Rectal smooth muscle tissue (tissue), 1 donor: ENCODE measurements around the gene PFKFB3.

Experiments used
- H3K27ac ChIP-seq: one replicate; pipeline ENCODE4 v1.7.0; 2013; ENCODE audit warnings: low read depth, low read length, inconsistent platforms
- H3K27me3 ChIP-seq: one replicate; pipeline ENCODE4 v1.7.0; 2013; ENCODE audit warnings: low read length; ENCODE audit not compliant: control insufficient read depth, insufficient read depth
- H3K36me3 ChIP-seq: one replicate; pipeline ENCODE4 v1.7.0; 2013; ENCODE audit warnings: low read length; ENCODE audit not compliant: control insufficient read depth, insufficient read depth
- H3K4me1 ChIP-seq: one replicate; pipeline ENCODE4 v1.7.0; 2013; ENCODE audit warnings: low read length; ENCODE audit not compliant: control insufficient read depth, insufficient read depth
- H3K4me3 ChIP-seq: one replicate; pipeline ENCODE4 v1.7.0; 2013; ENCODE audit warnings: low read length
- H3K9ac ChIP-seq: one replicate; pipeline ENCODE4 v1.7.0; 2013; ENCODE audit warnings: low read length

Gene PFKFB3

GRCh38 chr10:6220418-6221191 lies 17.9 kb downstream of the PFKFB3 start:
- H3K9ac ChIP-seq: no peak overlapping the region
- peaks cover 52% of the 10 kb centered on the region for H3K36me3 ChIP-seq
- no peaks in the 10 kb centered on the region for H3K4me1 ChIP-seq
- no peak overlapping the region for H3K4me3 ChIP-seq
- H3K27ac ChIP-seq: no peak overlapping the region
- H3K27me3 ChIP-seq: no peaks in the 10 kb centered on the region

DNA sequence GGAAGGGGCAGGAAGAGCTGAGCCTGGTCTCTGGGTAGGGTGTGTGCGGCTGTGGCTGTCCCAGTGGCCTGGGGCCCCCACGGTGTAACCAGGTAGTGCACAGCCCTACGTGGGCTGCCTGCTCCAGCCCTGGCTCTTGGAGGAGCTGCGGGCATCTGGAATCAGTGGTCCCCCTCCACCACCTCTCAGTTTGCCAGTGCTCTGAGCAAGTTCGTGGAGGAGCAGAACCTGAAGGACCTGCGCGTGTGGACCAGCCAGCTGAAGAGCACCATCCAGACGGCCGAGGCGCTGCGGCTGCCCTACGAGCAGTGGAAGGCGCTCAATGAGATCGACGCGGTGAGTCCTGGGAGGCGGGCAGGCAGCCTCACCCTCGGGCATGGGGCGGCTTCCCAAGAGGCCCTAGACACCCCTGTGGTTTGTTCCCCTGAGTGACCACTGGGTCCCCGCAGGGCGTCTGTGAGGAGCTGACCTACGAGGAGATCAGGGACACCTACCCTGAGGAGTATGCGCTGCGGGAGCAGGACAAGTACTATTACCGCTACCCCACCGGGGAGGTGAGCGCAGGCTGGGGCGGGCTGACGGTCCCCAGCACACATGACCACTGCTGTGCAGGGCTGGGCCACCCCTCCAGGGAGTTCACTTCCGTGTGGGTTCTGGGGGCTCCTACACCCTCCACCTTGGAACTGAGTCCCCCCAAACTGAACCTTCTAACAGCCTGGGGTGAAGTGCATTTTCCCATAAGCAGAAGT lies 18.6 kb downstream of the PFKFB3 start:
- H3K9ac ChIP-seq: no peak overlapping the region
- H3K4me1 ChIP-seq: no peaks in the 10 kb centered on the region
- no peak overlapping the region for H3K27ac ChIP-seq
- H3K4me3 ChIP-seq: no peak overlapping the region
- H3K27me3 ChIP-seq: no peaks in the 10 kb centered on the region
- peaks cover 55% of the 10 kb centered on the region for H3K36me3 ChIP-seq

DNA sequence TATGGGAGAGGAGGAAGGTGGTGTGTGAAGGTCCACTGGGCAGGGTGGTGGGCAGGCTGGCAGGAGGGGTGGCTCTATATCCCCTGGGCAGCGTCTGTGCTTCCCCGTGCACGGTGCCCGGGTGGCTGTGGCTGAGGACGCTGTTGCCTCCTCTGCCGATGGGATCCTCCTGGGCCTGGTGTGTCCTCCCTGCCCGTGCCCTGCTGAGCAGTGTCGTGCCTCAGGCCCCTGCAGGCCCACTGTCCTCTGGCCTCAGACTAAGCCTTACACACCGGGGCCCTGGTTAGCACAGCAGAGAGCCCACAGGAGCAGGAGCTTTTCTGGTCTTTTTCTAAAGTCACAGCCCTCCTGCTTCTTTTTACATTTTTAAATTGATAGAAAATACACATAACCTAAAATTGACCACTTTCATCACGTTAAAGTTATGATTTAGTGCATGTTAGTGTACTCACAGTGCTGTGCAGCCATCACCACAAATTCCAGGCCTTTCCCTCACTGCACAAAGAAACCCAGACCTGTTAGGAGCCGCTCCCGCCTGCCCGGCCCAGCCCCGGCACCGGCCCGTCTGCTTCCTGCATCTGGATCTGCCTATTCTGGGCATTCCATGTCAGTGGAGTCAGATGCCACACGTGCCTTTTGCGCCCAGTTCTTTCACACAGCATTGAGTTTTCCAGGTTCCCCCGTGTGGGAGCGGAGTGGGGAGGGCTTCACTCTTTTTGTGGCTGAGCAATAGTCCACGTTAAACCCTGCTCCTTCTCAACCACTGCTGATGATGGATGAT lies 19.4 kb downstream of the PFKFB3 start:
- Histone ChIP-seq H3K4me1 (no peaks in the 10 kb centered on the region), H3K27ac (no peak overlapping the region), H3K27me3 (no peaks in the 10 kb centered on the region), H3K4me3 (no peak overlapping the region), H3K36me3 (peaks cover 51% of the 10 kb centered on the region), H3K9ac (no peak overlapping the region)

DNA sequence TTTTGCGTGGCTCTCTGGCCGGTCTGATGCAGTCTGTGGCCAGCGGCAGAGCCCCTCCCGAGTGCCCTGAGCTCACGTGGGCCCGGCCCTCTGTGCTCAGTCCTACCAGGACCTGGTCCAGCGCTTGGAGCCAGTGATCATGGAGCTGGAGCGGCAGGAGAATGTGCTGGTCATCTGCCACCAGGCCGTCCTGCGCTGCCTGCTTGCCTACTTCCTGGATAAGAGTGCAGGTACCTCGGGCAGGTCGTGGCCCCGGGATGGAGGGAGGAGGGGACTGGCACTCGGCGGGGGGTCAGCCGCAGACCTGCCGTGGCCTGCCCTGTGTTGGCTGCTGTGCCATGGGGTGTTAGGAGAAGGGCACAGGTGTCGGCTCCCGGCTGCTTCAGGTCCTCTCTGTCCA lies 20.0 kb downstream of the PFKFB3 start:
- H3K9ac ChIP-seq: no peak overlapping the region
- peaks cover 55% of the 10 kb centered on the region for H3K36me3 ChIP-seq
- no peaks in the 10 kb centered on the region for H3K27me3 ChIP-seq
- H3K4me1 ChIP-seq: no peaks in the 10 kb centered on the region
- H3K4me3 ChIP-seq: no peak overlapping the region
- no peak overlapping the region for H3K27ac ChIP-seq

DNA sequence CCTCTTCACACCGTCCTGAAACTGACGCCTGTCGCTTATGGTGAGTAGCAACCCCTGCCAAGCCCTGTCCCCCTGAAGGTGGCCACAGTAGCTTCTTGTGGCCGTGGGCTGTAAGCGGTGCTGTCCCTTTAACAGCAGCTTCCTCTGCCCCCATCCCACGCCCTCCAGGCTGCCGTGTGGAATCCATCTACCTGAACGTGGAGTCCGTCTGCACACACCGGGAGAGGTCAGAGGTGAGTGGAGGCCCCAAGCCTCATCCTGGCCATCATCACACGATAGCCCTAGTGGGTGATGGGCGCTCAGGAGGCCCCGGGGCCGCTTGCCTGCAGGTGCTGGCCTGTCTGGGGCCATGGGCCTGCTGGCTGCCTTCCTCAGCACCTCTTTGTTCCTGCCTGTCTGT lies 21.2 kb downstream of the PFKFB3 start:
- no peaks in the 10 kb centered on the region for H3K4me1 ChIP-seq

GRCh38 chr10:6224781-6225180 lies 22.0 kb downstream of the PFKFB3 start:
- H3K27ac ChIP-seq: no peak overlapping the region
- H3K4me3 ChIP-seq: no peak overlapping the region
- H3K4me1 ChIP-seq: no peaks in the 10 kb centered on the region
- H3K27me3 ChIP-seq: no peaks in the 10 kb centered on the region
- H3K36me3 ChIP-seq: peaks cover 47% of the 10 kb centered on the region
- H3K9ac ChIP-seq: no peak overlapping the region

More for the DNA sequence above, 21.2 kb downstream of the PFKFB3 start:
- H3K4me3 ChIP-seq: no peak overlapping the region
- peaks cover 52% of the 10 kb centered on the region for H3K36me3 ChIP-seq
- H3K27ac ChIP-seq: no peak overlapping the region
- H3K9ac ChIP-seq: no peak overlapping the region
- no peaks in the 10 kb centered on the region for H3K27me3 ChIP-seq

DNA sequence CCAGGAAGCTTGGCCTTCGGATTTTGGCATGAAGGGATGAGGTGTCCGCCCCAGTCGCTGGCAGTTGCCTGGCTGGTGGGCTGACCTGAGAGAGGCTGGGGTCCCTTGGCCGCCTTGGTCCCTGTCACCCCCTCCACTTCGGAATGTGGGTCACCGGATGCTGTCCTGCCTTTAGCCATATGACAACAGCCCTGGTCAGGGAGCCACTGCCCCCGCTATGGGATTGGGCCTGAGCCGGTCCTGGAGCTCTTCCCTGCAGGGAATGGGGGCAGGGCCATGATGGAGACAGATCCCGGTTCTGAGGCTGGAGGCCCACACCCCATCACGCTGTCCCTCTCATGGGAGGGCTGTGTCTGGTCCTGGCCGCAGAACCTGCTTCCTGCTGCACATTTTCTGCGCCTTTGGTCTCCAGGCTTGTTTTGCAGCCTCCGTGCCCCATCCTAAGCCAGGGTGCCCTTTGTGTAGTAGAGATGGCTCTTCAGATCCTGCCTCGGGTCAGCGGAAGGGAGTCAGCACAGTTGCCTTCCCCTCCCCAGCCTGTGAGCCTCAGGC lies 22.6 kb downstream of the PFKFB3 start:
- Histone ChIP-seq H3K4me3 (no peak overlapping the region), H3K27ac (no peak overlapping the region), H3K9ac (no peak overlapping the region), H3K36me3 (peaks cover 47% of the 10 kb centered on the region), H3K4me1 (no peaks in the 10 kb centered on the region), H3K27me3 (no peaks in the 10 kb centered on the region)

DNA sequence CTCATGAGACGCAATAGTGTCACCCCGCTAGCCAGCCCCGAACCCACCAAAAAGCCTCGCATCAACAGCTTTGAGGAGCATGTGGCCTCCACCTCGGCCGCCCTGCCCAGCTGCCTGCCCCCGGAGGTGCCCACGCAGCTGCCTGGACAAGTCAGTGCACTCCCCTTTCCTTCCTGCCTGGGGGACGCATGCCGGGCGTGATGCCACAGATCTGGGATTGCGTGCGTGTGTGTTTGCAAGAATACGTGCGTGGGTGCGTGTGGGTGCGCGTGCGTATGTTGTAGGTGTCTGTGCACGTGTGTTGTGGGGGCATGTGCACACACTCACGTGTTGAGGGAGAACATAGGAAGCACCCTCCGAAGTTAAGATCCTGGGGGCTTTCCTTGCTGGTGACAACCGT lies 23.5 kb downstream of the PFKFB3 start:
- Histone ChIP-seq H3K27me3 (no peaks in the 10 kb centered on the region), H3K9ac (no peak overlapping the region), H3K27ac (no peak overlapping the region)

GRCh38 chr10:6227346-6227745 lies 24.6 kb downstream of the PFKFB3 start:
- Histone ChIP-seq H3K36me3 (peaks cover 31% of the 10 kb centered on the region), H3K4me3 (no peak overlapping the region), H3K4me1 (no peaks in the 10 kb centered on the region), H3K27me3 (no peaks in the 10 kb centered on the region), H3K27ac (no peak overlapping the region), H3K9ac (no peak overlapping the region)

More for the DNA sequence above, 23.5 kb downstream of the PFKFB3 start:
- no peaks in the 10 kb centered on the region for H3K4me1 ChIP-seq
- H3K4me3 ChIP-seq: no peak overlapping the region
- peaks cover 39% of the 10 kb centered on the region for H3K36me3 ChIP-seq

GRCh38 chr10:6228010-6228511 lies 25.3 kb downstream of the PFKFB3 start:
- H3K27ac ChIP-seq: no peak overlapping the region
- H3K36me3 ChIP-seq: peaks cover 26% of the 10 kb centered on the region
- H3K4me3 ChIP-seq: no peak overlapping the region
- no peak overlapping the region for H3K9ac ChIP-seq
- no peaks in the 10 kb centered on the region for H3K4me1 ChIP-seq
- no peaks in the 10 kb centered on the region for H3K27me3 ChIP-seq

GRCh38 chr10:6228647-6229046 lies 25.9 kb downstream of the PFKFB3 start:
- no peak overlapping the region for H3K27ac ChIP-seq

DNA sequence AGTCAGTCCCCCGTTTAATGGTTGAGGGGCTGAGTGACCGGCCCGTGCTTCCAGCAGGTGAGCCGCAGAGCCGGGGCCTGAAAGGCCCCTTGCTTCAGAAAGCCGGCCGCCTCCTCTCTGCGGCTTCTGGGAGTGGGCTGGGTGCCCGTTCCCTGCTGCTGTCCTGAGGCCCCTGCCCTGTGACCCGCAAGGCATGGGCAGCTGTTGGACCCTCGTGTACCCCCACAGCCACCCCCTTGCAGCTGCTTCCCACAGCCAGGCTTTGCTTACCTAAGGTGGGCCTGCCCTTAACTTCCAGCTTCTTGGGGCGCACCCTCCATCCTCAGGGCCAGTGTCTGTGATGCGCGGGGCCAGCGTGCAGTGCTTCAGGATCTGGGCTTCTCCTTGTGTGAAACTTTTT lies 26.6 kb downstream of the PFKFB3 start:
- no peak overlapping the region for H3K9ac ChIP-seq
- no peaks in the 10 kb centered on the region for H3K4me1 ChIP-seq
- H3K27me3 ChIP-seq: no peaks in the 10 kb centered on the region
- H3K4me3 ChIP-seq: no peak overlapping the region
- H3K36me3 ChIP-seq: peaks cover 28% of the 10 kb centered on the region
- no peak overlapping the region for H3K27ac ChIP-seq

More at GRCh38 chr10:6228647-6229046, 25.9 kb downstream of the PFKFB3 start:
- H3K4me1 ChIP-seq: no peaks in the 10 kb centered on the region
- H3K36me3 ChIP-seq: peaks cover 29% of the 10 kb centered on the region
- no peak overlapping the region for H3K4me3 ChIP-seq
- no peak overlapping the region for H3K9ac ChIP-seq
- no peaks in the 10 kb centered on the region for H3K27me3 ChIP-seq
